ENCODE data around the gene MYL7. TPM values are rescaled to one million over a fixed set of nuclear protein-coding genes. Genes with fewer than 3 reads are reported as not detected.

The MYL7 gene
- total RNA-seq, 1 donor = 0.43 TPM

DNA sequence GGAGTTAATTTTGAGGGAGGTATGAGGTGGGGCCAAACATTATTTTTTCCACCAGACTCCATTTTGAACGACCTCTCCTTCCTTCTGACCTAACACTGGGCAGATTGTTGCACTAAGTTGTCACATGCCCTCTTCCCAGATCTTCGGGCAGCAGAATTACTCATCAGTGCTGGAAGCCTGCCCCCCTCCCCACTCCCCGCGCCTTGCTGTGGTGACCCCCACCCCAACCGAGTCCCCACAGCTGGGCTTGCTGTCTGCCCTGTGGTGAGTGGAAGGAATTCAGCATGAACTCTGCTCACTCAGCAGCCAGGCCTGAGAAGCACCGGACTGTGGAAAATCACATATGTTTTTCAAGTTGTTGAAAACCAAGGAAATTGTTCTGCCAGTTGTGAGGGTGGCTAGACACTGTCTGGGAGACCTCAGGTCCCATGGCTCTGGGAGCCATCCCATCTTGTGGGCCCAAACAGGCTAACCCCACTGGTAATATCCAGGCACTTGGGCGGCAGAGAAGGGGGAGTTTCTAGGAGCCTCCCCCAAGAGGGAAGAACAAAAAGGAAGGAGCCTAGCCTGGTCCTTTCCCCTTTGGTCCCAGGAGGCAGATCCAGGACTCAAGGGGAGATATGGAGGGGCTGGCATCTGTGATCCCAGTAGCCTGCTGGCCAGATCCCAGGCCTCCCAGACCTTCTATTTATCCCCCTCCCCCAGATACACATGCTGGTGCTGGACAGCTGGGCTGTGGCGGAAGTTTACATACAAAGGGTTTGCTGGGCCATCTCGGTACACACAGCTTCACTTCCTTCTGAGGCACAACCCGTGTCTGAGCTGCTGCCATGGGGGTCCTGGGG lies 40.5 kb downstream of the MYL7 start:
- TF ChIP-seq, protein P1, sequence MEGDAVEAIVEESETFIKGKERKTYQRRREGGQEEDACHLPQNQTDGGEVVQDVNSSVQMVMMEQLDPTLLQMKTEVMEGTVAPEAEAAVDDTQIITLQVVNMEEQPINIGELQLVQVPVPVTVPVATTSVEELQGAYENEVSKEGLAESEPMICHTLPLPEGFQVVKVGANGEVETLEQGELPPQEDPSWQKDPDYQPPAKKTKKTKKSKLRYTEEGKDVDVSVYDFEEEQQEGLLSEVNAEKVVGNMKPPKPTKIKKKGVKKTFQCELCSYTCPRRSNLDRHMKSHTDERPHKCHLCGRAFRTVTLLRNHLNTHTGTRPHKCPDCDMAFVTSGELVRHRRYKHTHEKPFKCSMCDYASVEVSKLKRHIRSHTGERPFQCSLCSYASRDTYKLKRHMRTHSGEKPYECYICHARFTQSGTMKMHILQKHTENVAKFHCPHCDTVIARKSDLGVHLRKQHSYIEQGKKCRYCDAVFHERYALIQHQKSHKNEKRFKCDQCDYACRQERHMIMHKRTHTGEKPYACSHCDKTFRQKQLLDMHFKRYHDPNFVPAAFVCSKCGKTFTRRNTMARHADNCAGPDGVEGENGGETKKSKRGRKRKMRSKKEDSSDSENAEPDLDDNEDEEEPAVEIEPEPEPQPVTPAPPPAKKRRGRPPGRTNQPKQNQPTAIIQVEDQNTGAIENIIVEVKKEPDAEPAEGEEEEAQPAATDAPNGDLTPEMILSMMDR (IDR thresholded peaks at IDR 0.05; ENCODE audit: insufficient read depth, low read depth, low read length) = no peak
- DNase-seq (ENCODE audit: low read depth) = peak; percentile 94
- no peak overlapping the region for H3K4me3 ChIP-seq (ENCODE audit: low read depth, low read length)

DNA sequence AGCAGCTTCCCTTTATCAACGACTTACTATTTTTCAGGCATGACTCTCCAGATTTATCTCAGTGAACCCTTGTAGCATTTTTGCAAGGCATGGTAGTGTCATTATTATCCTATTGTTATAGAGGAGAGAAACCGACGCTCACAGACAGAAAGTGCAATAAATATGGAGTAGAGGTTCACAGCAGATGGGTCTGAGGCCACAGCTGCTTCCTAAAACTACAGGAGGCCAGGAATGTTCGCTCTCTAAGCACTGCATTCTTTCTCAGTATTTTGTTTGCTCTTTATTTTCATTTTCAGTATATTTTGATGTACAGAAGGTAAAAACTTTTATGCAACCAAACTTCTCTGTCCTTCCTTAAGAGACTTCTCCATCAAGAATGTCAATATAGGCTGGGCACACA lies 41.5 kb downstream of the MYL7 start:
- no peak overlapping the region for H3K4me3 ChIP-seq (ENCODE audit: low read depth, low read length)
- TF ChIP-seq, protein P1 (IDR thresholded peaks at IDR 0.05; ENCODE audit: insufficient read depth, low read depth, low read length) = no peak
- DNase-seq (ENCODE audit: low read depth) = no peak

DNA sequence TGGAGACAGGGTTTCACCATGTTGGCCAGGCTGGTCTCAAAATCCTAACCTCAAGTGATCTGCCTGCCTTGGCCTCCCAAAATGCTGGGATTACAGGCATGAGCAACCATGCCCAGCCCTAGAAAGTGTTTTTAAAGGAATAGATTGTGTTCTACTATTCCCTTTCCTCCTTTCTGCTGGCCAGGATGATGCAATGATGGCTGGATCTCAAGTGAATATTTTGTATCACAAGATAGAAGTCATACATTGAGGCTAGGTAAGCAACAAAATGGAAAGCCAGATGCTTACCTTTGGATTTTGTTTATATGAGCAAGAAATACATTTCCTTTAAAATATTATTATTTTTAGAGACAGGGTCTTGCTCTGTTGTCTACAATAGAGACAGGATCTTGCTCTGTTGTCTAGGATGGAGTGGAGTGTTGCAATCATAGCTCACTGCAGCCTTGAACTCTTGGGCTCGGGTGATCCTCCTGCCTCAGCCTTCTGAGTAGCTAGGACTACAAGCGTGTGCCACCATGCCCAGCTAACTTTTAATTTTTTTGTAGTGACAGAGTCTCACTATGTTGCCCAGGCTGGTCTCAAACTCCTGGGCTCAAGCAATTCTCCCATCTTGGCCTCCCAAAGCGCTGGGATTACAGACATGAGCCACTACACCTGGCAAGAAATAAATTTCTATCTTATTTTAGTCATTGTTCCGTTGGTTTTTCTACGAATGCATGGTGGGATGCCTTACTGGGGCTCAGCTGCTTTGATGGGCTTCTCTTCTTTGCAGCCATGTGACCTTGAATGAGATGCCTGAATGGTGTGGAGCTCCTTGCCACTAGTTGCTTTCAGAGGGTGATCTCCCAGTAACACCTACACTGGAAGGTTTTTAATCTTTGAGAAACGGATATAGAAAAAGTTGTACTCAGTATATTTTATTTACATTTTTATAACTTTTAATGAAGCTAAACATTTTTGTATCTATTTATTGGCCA lies 42.8 kb downstream of the MYL7 start:
- no peak for DNase-seq (ENCODE audit: low read depth)
- no peak overlapping the region for H3K4me3 ChIP-seq (ENCODE audit: low read depth, low read length)
- TF ChIP-seq, protein P1 (IDR thresholded peaks at IDR 0.05; ENCODE audit: insufficient read depth, low read depth, low read length) = no peak

DNA sequence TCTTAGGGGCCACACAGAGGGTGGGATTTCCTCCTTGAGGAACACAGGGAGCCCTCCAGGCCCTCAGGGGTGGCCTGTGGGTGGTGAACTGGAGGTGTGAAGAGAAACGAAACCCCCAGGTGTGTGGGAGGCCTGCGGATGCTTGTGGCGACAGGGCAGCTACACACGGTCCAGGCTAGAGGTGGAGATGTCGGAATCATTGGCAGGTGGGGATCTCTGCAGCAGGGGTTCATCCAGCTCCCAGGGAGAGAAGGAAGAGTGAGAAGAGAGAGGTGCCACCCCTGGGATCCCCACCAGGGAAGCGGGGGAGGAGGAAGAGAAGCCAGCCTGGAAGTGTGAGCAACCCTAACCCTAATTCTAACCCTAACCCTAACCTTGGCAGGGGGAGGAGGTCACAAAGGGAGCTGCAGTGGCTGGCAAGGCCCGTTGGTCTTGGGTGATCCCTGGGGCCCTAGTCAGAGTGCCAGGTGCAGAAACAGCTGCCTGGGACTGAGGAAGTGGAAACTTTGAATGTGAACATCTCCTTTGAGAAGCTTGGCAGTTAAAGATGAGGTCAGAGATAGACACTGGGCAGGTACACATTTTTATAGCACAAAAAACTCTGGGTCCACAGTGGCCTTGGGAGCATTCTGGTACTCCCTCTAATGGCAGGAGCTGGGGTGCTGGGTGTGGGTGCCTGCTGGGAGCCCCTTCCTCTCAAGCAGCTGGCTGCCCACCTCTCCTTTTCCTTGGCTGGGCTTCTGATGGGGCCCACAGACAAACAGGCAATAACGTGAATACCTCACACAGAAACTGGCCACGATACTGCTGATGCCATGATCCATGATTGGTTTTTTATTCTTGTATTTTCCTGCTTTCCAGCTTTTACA lies 43.8 kb downstream of the MYL7 start:
- TF ChIP-seq, protein P1 (IDR thresholded peaks at IDR 0.05; ENCODE audit: insufficient read depth, low read depth, low read length) = no peak
- DNase-seq (ENCODE audit: low read depth) = no peak
- H3K4me3 ChIP-seq (ENCODE audit: low read depth, low read length) = no peak overlapping the region

DNA sequence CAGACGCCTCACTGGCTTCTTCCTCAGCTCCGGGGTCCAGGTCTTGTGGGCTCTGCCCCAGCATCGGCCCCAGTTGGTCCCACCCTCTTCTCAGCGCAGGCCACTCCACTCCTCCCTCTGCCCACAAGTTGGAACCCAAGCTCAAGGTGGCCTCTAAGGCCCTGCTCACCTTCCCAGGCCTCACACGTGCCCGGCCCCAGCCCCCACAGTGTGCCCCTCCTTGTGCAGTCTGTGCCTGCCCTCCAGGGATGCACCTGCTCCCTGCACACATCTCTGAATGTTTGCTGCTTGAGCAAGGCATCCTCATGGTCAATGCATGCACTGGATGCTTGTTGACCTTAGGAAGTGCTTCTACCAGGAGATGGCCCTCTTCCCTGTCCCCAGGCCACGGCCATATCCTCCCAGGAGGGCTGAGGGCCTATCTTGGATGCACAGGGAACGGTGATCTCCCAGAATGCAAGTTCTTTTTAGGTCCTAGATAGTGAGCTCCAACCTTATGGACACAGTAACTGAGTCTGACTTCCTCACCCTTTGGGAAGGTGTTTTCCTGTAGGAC lies 44.7 kb downstream of the MYL7 start:
- H3K4me3 ChIP-seq (ENCODE audit: low read depth, low read length) = no peak overlapping the region
- TF ChIP-seq, protein P1 (IDR thresholded peaks at IDR 0.05; ENCODE audit: insufficient read depth, low read depth, low read length) = no peak
- DNase-seq (ENCODE audit: low read depth) = no peak

DNA sequence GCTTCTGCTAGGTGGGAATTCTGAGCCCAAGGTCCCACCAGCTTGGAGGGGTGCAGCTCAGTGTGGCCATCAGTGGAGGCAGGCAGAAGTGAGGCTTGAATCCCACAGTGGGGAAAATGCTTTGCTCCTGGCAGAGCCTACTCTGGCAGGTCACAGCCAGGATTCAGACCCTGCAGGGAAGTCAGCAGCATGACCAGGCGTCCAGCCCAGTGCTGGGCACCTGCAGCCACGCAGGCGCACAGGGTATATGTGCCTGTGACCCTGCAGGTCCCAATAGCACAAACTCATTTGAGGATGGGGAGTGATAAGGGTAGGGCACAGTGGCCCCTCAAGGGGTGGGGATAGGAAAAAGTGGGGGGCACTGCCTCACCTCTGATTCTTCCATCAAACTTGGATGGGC lies 45.4 kb downstream of the MYL7 start:
- TF ChIP-seq, protein P1 (IDR thresholded peaks at IDR 0.05; ENCODE audit: insufficient read depth, low read depth, low read length) = no peak
- no peak for DNase-seq (ENCODE audit: low read depth)
- no peak overlapping the region for H3K4me3 ChIP-seq (ENCODE audit: low read depth, low read length)

All from fibroblast of villous mesenchyme (primary cell).